OCI-LY3 (cell line): ENCODE results near the gene CCL7.

Experiments used
- EZH2phosphoT487 ChIP-seq: fragments of 200-600 bp; shearing (Covaris generic); IDR thresholded peaks from 2 replicates; pipeline ENCODE4 v1.6.1; 2018; ENCODE audit warnings: antibody characterized with exemption, mixed run types, low read depth
- TF ChIP-seq, protein P1 (sequence below): fragments of 200-600, 300-600 bp; sonication (generic); IDR thresholded peaks from 2 replicates; pipeline ENCODE4 v1.5.1; 2014; ENCODE audit warnings: antibody characterized with exemption, low read length, low read depth

DNA sequence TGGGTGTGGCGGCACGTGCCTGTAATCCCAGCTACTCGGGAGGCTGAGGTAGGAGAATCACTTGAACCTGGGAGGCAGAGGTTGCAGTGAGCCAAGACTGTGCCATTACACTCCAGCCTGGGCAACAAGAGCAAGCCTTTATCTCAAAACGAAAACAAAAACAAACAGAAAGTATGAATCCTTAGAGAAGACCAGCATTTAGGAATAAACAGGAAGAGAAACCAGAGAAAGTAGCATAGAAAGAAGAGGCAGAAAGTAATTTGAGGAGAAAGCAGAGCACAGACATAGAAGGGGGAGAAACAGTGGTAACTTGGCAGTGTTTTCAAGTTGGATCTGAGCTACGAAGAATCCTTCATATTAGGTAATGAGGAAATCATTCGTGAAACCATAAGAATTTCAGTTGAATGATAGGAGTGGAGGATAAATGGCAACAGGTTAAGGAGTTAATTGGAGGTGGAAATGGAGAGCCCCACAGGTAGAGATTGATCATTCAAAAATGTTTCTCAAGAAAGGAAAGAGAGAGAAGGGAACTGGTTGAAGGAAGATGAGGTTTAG lies 24.6 kb upstream of the CCL7 start:
- TF ChIP-seq, protein P1, sequence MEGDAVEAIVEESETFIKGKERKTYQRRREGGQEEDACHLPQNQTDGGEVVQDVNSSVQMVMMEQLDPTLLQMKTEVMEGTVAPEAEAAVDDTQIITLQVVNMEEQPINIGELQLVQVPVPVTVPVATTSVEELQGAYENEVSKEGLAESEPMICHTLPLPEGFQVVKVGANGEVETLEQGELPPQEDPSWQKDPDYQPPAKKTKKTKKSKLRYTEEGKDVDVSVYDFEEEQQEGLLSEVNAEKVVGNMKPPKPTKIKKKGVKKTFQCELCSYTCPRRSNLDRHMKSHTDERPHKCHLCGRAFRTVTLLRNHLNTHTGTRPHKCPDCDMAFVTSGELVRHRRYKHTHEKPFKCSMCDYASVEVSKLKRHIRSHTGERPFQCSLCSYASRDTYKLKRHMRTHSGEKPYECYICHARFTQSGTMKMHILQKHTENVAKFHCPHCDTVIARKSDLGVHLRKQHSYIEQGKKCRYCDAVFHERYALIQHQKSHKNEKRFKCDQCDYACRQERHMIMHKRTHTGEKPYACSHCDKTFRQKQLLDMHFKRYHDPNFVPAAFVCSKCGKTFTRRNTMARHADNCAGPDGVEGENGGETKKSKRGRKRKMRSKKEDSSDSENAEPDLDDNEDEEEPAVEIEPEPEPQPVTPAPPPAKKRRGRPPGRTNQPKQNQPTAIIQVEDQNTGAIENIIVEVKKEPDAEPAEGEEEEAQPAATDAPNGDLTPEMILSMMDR = no peak
- no peak for TF ChIP-seq EZH2phosphoT487
